GM20431 (cell line): ENCODE data around the gene ITGB7.

Source experiments
- in situ Hi-C: fragments of 300-500 bp; cut with MseI, MboI; formaldehyde crosslinking; loops from one replicate; pipeline ENCODE4 v1.15.0; 2020; ENCODE audit warnings: low sequenced_read_pairs; ENCODE audit not compliant: unreplicated experiment

Gene ITGB7, protein sequence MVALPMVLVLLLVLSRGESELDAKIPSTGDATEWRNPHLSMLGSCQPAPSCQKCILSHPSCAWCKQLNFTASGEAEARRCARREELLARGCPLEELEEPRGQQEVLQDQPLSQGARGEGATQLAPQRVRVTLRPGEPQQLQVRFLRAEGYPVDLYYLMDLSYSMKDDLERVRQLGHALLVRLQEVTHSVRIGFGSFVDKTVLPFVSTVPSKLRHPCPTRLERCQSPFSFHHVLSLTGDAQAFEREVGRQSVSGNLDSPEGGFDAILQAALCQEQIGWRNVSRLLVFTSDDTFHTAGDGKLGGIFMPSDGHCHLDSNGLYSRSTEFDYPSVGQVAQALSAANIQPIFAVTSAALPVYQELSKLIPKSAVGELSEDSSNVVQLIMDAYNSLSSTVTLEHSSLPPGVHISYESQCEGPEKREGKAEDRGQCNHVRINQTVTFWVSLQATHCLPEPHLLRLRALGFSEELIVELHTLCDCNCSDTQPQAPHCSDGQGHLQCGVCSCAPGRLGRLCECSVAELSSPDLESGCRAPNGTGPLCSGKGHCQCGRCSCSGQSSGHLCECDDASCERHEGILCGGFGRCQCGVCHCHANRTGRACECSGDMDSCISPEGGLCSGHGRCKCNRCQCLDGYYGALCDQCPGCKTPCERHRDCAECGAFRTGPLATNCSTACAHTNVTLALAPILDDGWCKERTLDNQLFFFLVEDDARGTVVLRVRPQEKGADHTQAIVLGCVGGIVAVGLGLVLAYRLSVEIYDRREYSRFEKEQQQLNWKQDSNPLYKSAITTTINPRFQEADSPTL

DNA sequence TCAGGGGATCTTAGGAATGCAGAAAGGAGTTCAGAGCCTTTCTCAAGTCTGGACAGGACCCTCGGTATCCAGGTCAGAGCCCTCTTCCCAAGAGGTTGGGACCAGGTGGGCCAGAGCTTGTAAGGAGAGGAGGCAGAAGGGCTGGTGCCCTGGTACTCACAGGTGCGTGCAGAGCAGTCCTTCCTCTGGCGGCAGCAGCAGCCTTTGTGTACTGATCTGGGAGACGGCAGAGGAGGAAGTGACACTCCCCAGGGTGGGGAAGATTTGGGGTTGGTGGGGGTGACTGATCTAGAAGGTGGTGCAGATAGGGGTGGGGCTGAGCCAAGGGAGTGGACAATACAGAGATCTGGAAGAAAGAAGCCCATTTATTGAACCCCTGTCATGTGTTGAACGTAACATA is at the start of gene ITGB7:
TSS of gene ITGB7 (minus strand) at position 210 of the 400 bp plus-strand sequence. CDS start 6,808 bp downstream, outside the sequence.
- in situ Hi-C loops: no loop called here

DNA sequence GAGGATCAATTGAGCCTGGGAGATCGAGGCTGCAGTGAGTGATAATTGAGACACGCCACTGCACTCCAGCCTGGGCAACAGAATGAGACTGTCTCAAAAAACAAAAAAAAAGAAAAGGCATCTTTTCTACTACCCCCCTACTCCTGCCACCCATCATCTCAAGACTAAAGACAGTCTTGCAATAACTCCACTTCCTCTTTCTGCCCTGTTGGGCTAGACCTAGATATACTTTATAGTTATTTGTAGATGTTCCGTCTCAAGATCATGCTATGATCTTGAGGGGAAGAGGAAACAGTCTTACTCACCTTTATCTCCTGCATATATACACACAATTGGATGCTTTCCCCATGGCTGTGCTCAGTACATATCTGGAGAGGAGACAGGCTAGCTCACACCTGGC is 48.9 kb upstream of the ITGB7 start:
- in situ Hi-C loops: no loop called here

DNA sequence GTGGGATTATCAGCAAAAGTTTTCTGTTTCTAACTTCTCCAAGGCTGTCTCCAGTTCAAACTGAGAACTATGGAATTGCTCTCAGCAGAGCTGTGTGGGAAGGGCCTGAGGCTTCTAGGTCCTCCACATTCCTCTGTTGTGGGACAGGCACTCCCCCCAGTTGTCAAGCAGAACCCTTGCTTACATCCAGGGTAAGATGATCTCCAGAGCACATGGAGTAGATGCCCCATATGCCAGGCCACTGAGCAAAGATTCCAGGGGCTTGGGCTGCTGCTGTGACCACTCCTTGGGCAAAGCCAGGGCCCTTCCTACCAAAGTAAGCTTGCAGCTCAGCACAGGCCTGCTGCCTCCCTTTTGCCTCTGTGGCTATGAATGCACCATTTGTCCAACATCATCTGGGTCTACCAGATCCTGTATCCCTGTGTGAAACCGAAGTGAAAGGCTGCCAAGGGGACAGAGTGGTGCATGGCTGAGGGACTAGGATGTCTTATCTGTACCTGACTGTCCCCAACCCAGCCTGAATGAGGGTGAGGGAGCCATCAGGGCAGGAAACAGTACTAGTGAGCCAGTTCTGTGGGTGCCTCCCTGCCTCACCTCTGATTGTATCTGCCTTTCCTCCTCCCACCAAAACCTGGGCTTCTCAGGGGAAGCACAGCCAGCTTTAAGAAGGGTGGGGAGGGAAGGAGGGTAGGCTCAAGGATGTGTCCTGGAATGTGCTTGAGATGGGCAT is 47.9 kb upstream of the ITGB7 start:
- in situ Hi-C loops: no loop called here

DNA sequence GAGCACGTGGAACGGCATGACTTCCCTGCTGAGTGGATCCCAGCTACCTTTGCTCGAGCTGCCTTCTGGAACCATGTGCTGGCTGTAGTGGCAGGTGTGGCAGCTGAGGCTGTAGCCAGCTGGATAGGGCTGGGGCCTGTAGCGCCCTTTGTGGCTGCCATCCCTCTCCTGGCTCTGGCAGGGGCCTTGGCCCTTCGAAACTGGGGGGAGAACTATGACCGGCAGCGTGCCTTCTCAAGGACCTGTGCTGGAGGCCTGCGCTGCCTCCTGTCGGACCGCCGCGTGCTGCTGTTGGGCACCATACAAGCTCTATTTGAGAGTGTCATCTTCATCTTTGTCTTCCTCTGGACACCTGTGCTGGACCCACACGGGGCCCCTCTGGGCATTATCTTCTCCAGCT is 46.2 kb upstream of the ITGB7 start:
- in situ Hi-C loops: no loop called here

DNA sequence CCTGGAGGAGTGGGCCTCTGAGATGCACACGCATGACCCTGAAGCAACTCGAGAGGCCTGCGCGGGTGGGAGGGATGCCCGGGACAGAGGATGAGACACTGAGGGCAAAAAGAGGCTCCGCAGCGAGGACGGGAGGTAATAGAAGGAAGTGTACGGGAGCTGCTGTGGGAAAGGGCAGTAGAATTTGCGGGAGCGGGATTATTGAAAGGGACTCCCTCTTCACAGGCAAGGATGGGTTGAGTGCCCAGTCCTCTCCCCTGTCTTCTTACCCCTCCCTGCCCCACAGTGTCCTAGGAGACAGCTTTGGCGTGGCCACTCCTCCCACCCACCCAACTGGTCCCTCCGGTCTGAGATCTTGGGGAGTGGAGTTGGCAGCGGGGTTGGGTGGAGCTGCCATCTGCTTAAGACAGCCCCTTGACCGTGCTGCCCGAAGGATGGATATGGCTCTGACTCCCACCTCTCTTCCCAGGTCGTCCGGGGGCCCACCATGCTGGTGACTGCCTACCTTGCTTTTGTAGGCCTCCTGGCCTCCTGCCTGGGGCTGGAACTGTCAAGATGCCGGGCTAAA is 45.4 kb upstream of the ITGB7 start:
- in situ Hi-C loops: no loop called here

DNA sequence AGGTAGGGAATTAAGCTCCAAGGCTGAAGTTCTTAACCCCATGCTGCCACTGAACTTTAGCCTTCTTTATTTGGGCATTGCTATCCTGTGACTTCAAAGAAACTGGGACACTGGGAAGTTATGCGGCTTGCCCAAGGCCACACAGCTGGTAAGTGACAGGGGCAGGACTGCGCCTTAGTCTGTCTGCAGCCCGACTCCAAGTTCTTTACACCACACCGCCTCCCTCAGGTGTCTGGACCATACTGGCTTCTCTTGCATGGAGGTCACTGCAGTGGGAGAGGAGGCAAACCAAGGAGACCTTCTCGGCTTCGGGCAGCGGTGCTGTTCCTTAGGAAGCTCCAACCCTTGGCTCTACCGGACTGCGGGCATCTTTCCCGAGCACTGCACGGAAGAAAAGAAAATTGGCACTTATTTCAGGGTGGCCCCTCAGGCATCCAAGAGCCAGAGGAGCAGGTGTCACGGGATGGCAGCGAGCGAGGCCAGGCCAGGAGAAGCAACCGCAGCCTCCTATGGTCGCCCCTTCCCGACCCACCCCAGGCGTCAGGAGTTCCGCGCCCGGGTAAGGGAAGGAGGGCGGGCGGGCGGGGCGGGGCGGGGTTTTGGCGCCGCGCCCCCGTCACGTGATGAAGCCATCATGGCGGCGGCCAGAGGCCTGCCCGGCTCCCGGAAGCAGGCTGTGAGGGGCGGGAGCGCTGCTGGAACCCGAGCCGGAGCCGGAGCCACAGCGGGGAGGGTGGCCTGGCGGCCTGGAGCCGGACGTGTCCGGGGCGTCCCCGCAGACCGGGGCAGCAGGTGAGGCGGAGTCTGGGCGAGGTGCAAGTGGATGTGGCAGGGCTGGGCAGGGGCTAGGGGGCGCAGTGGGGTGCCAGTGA is 44.7 kb upstream of the ITGB7 start:
- in situ Hi-C loops: no loop called here

DNA sequence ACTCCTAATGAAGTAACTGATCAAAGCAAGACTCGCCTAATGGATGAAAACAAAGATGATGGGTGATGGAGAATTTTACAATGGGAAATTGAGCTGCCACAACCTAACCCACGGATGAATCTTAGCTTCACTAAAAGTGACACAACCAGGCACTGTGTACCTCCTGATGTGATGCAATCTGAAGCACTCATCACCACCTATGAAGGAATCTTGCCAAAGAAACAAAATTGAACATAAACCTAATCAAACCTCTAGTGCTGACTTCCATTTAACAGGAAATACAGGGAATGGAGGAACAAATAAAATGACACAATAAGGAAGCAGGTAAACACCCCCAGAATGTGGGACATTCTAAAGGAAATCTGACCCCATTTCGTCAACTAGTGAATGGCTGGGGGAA is 38.2 kb upstream of the ITGB7 start:
- in situ Hi-C loops: no loop called here

DNA sequence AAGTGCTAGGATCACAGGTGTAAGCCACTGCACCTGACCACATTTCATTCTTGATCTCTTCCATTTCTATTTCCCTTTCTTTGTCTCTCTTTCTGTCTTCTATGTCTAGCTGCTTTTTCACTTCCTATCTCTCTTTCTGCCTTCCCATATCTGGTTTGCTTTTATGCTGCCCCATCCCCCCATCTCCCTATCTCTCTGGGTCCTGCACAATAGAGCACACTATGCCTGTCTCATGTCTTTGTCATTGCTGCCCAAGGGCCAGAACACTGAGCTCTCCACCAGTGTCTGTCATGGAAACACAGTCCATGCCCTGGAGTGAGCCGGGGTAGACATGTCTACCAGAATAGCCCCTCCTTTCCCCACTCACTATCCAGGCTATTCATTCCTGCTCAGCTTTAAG is 37.3 kb upstream of the ITGB7 start:
- in situ Hi-C loops: no loop called here

DNA sequence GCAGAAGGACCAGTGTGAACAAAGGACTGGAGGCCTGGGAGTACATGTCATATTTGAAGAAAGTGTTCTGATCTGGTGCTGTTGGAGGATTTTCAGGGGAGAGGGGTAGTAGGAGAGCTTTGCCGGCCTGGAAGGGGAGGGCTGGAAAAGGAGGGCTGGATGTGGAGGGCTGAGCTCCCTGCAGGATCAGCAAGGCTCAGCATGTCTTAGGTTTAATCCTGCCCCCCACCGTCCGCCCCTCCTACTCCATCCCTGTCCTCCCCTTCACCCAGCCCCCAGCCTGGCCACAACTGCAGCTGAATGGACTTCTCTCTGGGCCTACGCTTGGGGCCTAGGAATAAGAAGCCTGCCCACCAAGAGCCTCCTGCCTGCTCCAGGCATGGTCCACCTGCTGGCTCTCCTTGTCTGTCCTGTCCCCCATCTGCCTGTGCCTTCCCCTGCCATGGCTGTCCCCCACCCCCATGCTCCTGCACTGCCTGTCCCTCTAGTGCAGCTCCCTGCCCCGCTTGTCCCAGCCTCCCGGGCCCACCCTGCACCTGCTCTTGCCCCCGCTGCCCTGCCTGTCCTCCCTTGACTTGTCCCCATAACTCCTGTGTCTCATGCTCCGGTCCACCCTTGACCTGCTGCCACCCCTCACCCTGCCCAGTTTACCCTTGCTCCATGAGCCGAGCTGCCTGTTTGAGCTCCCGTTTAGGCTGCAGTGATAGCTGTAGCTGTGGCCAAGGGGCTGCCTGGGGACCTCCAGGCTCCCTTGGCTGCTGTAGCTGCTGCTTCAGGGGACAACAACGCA is 34.8 kb upstream of the ITGB7 start:
- in situ Hi-C loops: no loop called here

DNA sequence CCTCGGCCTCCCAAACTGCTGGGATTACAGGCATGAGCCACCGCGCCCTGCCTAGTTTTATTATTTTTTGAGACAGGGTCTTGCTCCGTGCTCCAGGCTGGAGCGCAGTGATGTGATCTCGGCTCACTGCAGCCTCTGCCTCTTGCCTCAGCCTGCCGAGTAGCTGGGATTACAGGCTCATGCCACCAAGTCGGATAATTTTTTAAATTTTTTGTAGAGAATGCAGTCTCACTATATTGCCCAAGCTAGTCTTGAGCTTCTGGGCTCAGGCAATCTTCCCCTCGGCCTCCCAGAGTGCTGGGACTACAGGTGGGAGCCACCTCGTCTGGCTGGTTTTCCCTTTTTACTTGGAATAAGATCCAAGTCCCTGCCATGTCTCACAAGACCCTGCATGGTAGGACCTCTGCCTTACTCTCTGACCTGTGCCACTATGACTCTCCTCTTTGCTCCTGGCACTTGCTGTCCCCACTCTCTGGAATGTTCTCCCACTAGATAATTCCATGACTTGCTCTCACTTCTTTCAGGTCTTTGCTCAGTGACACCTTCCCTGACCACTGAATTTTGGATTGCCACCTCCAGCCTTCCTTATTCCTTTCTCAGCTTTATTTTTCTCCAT is 32.7 kb upstream of the ITGB7 start:
- in situ Hi-C loops: no loop called here

DNA sequence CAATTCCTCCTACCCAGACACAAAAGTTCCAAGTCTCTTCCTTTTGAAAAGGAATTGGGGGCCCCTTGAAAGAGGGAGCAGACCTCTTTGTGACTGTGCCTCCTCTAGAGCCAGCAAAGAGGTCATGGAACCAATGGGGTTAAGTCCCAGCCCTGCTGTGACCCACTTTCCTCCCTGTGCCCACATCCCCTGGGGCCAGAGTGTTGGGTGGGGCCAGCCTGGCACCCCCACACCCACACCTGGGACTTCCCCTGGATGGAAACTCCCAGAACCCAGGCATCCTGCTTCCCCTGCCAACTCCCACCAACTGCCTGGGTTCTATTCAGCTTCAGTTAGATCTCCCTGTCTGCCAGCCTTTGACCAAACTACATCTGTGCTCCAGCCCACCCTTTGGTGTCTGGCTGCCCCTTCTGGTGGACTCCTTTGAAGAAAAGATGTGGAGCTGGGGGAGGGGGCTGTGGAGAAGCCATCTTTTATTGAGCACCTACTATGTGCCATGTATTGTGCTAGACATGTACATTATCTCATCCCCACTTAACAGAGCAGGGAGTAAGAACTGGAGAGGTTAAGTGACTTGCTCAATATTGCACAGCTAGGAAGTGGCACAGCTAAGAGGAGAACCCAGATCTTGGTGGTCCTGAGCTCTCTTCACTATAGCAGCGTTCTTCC is 29.5 kb upstream of the ITGB7 start:
- in situ Hi-C loops: no loop called here

DNA sequence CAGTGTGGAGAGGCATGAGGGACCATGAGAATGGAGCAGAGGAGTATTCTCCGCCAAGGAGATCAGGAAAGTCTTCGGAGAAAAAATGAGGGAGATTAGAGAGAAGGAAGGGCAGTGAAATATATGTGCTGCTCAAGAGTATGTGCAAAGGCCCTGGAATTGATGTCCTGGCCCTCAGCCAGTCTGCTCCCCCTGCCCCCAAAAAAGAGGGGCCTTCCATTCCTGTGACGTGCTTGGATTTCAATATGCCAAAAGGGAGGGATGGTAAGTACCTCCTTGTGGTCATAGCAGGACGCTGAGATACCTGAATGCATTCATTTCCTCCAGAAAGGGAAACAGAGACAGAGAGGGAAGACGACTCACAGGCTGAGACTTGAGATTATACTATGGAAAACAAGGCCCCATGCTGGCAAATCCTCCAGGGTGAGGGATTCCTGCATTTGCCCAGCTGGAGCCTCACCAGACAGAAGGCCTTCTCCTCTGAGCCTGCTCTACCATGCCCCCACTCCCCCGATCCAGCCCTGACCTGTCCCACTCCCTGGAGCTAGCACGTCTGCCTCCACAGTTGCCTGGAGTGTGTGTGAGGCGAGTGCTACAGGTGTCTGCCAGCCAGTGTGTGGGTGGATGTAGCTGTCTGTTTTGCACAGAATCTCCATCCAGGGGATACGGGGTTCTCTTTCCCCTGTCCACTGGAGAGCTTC is 28.8 kb upstream of the ITGB7 start:
- in situ Hi-C loops: no loop called here

DNA sequence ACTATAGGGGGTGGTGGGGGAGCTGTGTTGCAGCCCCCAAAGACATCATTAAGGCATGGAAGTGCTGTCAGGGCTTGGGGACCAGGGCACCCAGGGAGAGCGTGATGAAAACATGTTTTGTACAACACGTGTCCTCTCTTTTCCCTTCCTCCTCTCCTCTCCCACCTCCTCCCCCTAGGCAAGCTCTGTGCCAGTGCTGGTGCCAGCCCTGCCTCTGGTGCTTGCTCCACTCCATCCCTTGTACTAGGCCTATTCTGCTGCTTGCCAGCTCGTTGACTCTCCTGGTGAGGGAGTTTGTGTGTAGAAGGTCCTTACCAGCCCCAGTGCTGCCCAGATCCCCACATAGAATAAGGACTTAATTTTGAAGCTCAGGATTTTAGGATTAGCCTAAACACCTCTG is 28.1 kb upstream of the ITGB7 start:
- in situ Hi-C loops: no loop called here

DNA sequence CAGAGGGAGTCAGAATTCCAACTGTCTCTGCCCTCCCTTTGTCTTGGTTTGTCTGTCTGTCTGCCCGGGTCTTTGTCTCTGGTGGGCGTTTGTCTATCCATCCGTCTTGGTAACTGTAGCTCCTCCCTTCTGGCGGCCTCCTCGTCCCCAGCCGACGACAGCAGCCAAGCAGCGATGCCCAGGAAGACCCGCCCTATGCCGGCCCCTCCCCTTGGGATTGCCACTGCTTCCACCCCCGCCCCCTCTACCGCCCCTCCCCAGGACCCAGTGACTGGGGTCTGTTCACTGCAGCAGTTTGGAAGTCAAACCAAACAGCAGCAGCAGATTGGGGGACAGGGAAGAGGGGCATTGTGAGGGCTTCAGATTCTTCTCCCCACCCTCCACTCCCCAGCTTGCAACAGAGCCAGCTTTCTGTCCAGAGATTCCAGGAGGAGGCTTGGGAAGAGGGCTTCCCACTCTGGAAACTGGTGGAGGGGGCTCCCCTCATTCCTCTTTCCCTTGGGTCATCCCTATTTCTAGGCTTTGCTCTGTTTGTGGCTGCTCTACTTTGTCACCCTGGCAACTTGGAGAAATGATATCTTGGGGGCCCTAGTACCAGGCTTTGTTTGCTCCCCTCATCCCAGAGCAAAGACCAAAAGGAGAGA is 27.3 kb upstream of the ITGB7 start:
- in situ Hi-C loops: no loop called here

DNA sequence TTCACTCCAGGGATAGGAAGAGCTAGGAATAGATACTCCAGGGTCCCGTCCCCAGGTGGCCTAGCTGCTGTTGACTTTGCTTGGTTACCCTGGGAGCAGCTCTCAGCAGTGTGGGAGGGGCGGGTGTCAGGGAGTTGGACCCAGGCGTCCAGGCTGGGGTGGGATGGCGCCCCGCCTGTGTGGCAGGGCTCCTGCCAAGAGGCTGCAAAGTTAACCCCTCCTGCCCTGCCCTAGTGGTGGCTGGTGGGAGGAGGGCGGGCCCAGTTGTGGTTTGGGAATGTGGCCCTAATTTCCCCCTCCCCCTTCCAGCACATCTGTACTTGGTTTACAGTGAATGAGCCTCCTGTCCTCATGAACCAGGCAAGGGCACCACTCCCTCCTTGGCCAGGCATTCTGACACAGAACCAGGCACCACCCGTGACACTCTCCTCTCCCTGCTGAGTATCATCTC is 26.6 kb upstream of the ITGB7 start:
- in situ Hi-C loops: no loop called here

DNA sequence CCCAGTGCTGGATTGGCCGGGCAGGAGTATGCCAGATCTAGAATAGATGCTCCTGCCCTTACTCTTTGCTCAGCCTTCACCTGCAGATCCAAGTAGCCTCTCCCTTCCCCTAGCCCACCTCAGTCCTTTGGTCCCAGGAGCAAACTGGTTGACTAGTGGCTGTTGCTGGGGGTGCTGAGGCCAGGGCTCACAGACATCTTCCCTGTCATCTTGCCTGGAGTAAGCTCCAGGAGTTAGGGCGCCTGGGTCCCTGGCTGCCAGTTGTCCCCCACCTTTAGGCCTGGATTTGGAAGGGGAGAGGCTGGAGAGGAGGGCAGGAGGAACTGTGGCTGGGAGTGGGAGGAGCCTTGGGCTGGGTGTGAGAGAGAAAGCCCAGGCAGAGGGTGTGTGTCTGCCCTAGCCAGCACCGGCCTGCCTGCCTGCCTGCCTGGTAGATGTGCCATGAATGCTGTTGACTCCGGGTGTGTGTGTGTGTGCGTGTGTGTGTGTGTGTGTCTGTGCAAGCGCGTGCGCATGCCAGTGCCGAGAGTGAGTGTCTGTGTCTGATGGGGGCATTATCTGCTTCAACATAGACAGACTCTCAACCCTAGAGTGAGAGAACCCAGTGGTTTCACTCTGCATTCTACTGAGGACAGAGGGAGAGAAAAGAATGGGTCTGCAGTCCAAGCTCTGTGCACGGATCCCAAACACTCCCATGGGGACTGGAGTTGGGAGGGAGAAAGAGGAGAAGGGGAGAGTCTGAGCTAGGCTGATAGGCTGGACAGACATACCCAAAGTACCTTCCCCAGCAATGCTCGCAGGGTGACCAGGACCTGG is 25.8 kb upstream of the ITGB7 start:
- in situ Hi-C loops: no loop called here
